Large intestine (tissue), 12 donors: Measurements from ENCODE around the gene TAF13. TPM values are rescaled to one million over a fixed set of nuclear protein-coding genes. Genes with fewer than 3 reads are reported as not detected.
A peak's percentile ranks its signal among the peaks of the same experiment; 100 is the strongest.

Experiments used
- DNase-seq, 2 donors: peaks; one replicate each; pipeline versions ENCODE4 v3.0.0 to v3.0.0-alpha.2; 2013
- H3K27ac ChIP-seq: one replicate; pipeline ENCODE4 v1.5.1; 2013; ENCODE audit warnings: low read length
- H3K27me3 ChIP-seq: 2 replicates; pipeline ENCODE4 v1.6.1; 2013; ENCODE audit warnings: low read length; ENCODE audit not compliant: control insufficient read depth, insufficient read depth
- H3K36me3 ChIP-seq: 2 replicates; pipeline ENCODE4 v1.6.1; 2013; ENCODE audit warnings: low read length; ENCODE audit not compliant: control insufficient read depth, insufficient read depth
- H3K4me1 ChIP-seq: one replicate; pipeline ENCODE4 v1.6.1; 2013; ENCODE audit warnings: low read length; ENCODE audit not compliant: control insufficient read depth, insufficient read depth
- H3K4me3 ChIP-seq: one replicate; pipeline ENCODE4 v1.5.1; 2013; ENCODE audit warnings: low read length
- H3K9me3 ChIP-seq: one replicate; pipeline ENCODE4 v1.6.1; 2013; ENCODE audit warnings: mild to moderate bottlenecking, low read depth, low read length, moderate library complexity; ENCODE audit not compliant: control insufficient read depth
- WGBS: methylation state at CpG from one replicate; pipeline ENCODE4 v1.1.5; 2013; ENCODE audit warnings: low lambda C conversion rate; ENCODE audit not compliant: insufficient coverage; 5-methylcytosine and 5-hydroxymethylcytosine counted together
- long read RNA-seq, 11 donors: transcript quantifications; one replicate each; lab custom pipeline, GENCODE V29; 2026
- polyA plus RNA-seq: library from polyadenylated mRNA; unstranded; fragments of 120-200 nt; gene quantifications from one replicate; pipeline ENCODE4 v1.2.1, GENCODE V29; 2013

Gene TAF13, protein sequence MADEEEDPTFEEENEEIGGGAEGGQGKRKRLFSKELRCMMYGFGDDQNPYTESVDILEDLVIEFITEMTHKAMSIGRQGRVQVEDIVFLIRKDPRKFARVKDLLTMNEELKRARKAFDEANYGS
- 43.0 TPM for polyA plus RNA-seq
- long read RNA-seq, donor 1, partial matches to known transcripts: 0 of 3 reads
- long read RNA-seq, donor 1, other reads (novel, unspliced or antisense): 0 of 3 reads
- long read RNA-seq, donor 2, partial matches to known transcripts: 0 of 4 reads
- long read RNA-seq, donor 2, other reads (novel, unspliced or antisense): 0 of 4 reads
- long read RNA-seq, donor 3: 0 reads
- long read RNA-seq, donor 4: 0 reads
- long read RNA-seq, donor 5, partial matches to known transcripts: 0 of 1 reads
- long read RNA-seq, donor 5, other reads (novel, unspliced or antisense): 0 of 1 reads
- long read RNA-seq, donor 6, partial matches to known transcripts: 0 of 1 reads
- long read RNA-seq, donor 6, other reads (novel, unspliced or antisense): 0 of 1 reads
- long read RNA-seq, donor 7: 0 reads
- long read RNA-seq, donor 8, transcript TAF13-201 (4 exons, 813 nt): major isoform, 5 of 5 reads
- long read RNA-seq, donor 8, partial matches to known transcripts: 0 of 5 reads
- long read RNA-seq, donor 8, other reads (novel, unspliced or antisense): 0 of 5 reads
- long read RNA-seq, donor 9, partial matches to known transcripts: 17 of 17 reads
- long read RNA-seq, donor 9, other reads (novel, unspliced or antisense): 0 of 17 reads
- long read RNA-seq, donor 10, partial matches to known transcripts: 63 of 64 reads
- long read RNA-seq, donor 10, other reads (novel, unspliced or antisense): 0 of 64 reads
- long read RNA-seq, donor 11, partial matches to known transcripts: 13 of 13 reads
- long read RNA-seq, donor 11, other reads (novel, unspliced or antisense): 0 of 13 reads

DNA sequence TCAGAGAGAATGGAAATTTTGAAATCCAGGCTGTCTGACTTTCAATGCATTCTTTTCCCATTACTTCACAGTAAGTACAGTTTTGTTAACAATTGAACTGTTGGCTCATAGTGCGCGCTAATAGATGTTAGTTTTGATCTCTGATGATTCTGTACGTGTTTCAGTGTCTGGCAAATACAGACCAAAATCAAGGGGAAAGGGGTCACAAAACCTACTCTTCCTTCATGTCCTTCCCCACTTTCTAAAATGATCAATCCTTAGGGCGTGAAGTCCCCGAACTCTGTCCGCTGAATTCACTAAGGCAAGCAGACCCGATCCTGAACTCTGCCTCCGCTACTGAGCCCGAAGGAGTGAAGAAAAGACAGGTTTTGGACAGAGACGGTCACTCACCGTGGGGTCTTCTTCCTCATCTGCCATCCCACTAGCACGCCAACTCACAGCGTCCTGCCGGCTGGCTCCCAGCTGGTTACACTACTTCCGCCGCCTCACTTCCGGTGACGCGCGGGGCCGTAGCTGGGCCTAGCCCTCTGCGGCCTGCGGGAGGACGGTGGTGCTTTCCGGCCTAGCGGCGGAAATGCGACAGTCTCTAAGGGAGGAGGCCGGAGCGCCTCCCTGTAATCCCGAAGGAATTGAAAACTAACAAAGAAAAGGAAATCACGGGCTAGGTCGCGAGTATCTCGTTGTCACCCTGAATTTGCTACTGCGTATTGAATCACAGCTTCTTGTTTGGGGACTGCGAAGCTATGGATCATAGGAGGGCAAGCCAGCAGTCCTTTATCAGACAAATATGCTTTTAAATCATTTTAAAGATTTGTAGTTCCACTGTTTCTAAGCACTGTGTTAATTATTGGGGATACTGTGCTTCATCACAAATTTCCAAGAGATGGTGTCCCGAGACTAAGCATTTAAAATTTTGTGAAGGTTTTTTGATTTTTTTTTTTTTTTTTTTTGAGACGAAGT lies at the start of gene TAF13:
TSS of gene TAF13 (minus strand) at position 473 of the 960 bp plus-strand sequence. CDS start at position 417, 56 bp downstream.
- 0% methylated on average over 5 of the region's 39 CpGs for WGBS
- peaks cover 7% of the 10 kb centered on the region for H3K36me3 ChIP-seq
- peak within 1 kb of the TSS; percentile 84 for H3K4me3 ChIP-seq
- H3K27me3 ChIP-seq: no peaks in the 10 kb centered on the region
- H3K4me1 ChIP-seq: peaks cover 6% of the 10 kb centered on the region
- peaks cover 6% of the 10 kb centered on the region for H3K9me3 ChIP-seq
- DNase-seq: peak; percentile 96
- H3K27ac ChIP-seq: peak within 1 kb of the TSS; percentile 84

GRCh38 chr1:109120356-109120755 lies 44.6 kb upstream of the TAF13 start:
- H3K27me3 ChIP-seq: no peaks in the 10 kb centered on the region
- H3K9me3 ChIP-seq: no peaks in the 10 kb centered on the region
- H3K36me3 ChIP-seq: no peaks in the 10 kb centered on the region
- 100% methylated on average over 2 of the region's 5 CpGs for WGBS
- H3K27ac ChIP-seq: no peak overlapping the region
- no peak overlapping the region for H3K4me3 ChIP-seq
- DNase-seq: no peak
- no peaks in the 10 kb centered on the region for H3K4me1 ChIP-seq

DNA sequence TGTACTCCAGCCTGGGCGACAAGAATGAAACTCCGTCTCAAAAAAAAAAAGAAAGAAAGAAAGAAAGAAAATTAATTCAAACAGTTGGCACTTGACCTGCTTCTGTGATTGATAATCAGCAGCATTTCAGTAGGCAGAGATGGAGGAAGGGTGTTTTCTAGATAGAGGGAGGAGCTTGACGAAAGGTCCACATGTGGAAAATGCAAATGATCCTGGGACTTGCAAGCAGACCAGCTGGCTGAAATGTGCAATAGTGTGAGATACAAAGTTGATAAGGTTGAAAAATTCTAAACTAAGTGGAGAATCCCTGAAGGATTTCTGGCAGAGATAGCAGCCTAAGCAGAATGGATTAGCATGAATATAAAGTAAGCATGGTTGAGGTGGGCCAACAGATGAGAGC lies 42.3 kb upstream of the TAF13 start:
- Histone ChIP-seq H3K9me3 (peaks cover 4% of the 10 kb centered on the region), H3K27me3 (peaks cover 15% of the 10 kb centered on the region), H3K27ac (no peak overlapping the region), H3K4me1 (peaks cover 5% of the 10 kb centered on the region), H3K36me3 (no peaks in the 10 kb centered on the region), H3K4me3 (no peak overlapping the region)
- DNase-seq: peak in 1 of 2 donors; percentile 9
- 89% methylated on average over 3 of the region's 3 CpGs for WGBS

DNA sequence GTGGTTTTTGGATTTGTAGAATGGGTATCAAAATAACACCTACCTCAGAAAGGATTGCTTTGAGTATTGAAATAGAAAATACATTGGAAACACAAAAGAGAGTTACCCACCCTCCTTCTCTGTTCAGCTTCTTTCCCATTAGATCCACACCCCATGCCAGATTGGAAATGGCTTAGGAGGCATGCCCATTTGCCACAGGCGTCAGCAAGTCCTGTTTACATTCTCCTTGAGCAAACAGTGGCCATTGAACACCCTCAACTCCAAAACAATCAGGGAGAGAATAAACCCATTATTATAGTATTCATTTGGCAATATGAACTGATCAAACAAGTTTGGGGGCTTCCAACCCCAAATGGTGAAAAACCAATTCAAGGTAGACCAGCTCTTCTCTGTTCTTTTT lies 40.5 kb upstream of the TAF13 start:
- Histone ChIP-seq H3K36me3 (no peaks in the 10 kb centered on the region), H3K9me3 (peaks cover 4% of the 10 kb centered on the region), H3K27ac (no peak overlapping the region), H3K4me1 (peaks cover 13% of the 10 kb centered on the region), H3K27me3 (peaks cover 18% of the 10 kb centered on the region), H3K4me3 (no peak overlapping the region)
- no peak for DNase-seq
- WGBS: 20% methylated on average over 1 of the region's 1 CpG

GRCh38 chr1:109115685-109116084 lies 39.9 kb upstream of the TAF13 start:
- DNase-seq: no peak
- Histone ChIP-seq H3K36me3 (no peaks in the 10 kb centered on the region), H3K9me3 (peaks cover 4% of the 10 kb centered on the region), H3K27ac (no peak overlapping the region), H3K4me3 (no peak overlapping the region), H3K27me3 (peaks cover 18% of the 10 kb centered on the region), H3K4me1 (peaks cover 13% of the 10 kb centered on the region)
- no CpG with 5 or more reads among the region's 2 CpGs for WGBS

DNA sequence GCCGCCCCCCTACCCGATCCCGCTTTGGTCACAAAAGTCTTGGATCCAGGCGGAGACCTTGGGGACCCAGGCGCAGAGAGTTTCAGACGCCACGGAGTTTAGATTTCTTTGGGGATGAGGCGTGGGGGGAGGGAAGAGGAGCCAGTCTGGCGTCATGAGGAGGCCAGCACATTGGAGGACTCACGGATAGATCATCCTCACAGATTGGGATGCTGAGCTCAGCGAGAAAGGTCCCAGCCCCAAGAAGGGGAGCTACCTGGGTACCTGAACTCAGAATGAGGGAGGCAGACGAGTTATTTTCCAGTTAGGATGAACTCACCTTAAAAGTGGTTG lies 38.5 kb upstream of the TAF13 start:
- Histone ChIP-seq H3K27me3 (peaks cover 18% of the 10 kb centered on the region), H3K36me3 (no peaks in the 10 kb centered on the region), H3K4me3 (peak overlapping the region; percentile 63), H3K4me1 (peaks cover 13% of the 10 kb centered on the region), H3K27ac (peak overlapping the region; percentile 44), H3K9me3 (peaks cover 4% of the 10 kb centered on the region)
- 44% methylated on average over 1 of the region's 12 CpGs for whole genome bisulfite sequencing
- DNase-seq: peak in 1 of 2 donors; percentile 49

- Histone ChIP-seq H3K36me3 (no peaks in the 10 kb centered on the region), H3K4me3 (peak within 1 kb of the TSS; percentile 63), H3K9me3 (peaks cover 4% of the 10 kb centered on the region), H3K27me3 (peaks cover 18% of the 10 kb centered on the region), H3K4me1 (peaks cover 13% of the 10 kb centered on the region), H3K27ac (peak within 1 kb of the TSS; percentile 44)
- WGBS: no CpG with 5 or more reads among the region's 56 CpGs
- peak; percentile 63 to 87 for DNase-seq
Measured at GRCh38 chr1:109113590-109114341, 38.0 kb upstream of the TAF13 start, which contains the start of gene ELAPOR1. ELAPOR1 (plus strand) TSS chr1:109114115; CDS start chr1:109114184, 69 bp downstream.

DNA sequence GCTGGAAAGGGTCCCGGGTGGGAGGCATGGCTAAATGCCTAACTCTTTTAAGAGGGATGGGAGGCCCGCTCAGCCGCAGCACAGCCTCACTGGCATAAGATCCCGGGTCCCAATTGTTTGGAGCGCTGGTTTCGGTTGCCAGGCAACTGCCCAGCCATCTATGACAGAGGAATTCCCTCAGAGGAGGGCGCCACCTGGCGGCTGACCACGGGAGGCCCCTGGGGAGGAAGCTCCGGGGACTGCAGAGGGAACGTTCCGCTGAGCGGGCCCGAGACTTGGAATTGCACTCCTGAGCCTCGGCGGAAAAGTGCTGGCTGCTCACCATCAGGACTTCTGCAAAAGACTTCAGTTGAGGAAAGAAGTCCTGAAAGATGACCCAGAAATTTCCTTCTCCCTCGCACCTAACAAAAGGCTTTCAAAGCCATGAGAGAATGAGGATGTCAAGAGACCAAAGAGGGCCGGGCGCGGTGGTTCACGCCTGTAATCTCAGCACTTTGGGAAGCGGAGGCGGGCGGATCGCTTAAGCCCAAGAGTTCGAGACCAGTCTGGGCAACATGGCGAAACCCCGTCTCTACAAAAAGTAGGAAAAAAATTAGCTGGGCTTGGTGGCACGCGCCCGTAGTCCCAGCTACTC lies 37.0 kb upstream of the TAF13 start:
- Histone ChIP-seq H3K27me3 (peaks cover 18% of the 10 kb centered on the region), H3K27ac (no peak overlapping the region), H3K36me3 (no peaks in the 10 kb centered on the region), H3K4me3 (no peak overlapping the region), H3K4me1 (peaks cover 13% of the 10 kb centered on the region), H3K9me3 (peaks cover 4% of the 10 kb centered on the region)
- WGBS: no CpG with 5 or more reads among the region's 31 CpGs
- peak; percentile 85 to 89 for DNase-seq
